ENCODE data around the gene CEACAM16. TPM values are rescaled to one million over a fixed set of nuclear protein-coding genes. Genes with fewer than 3 reads are reported as not detected.

CEACAM16 gene
- polyA plus RNA-seq, 1 donor from 2014 or later = not detected

- Histone ChIP-seq H2AFZ (ENCODE audit: low read depth, low read length) (no peak overlapping the region), H3K4me3 (ENCODE audit: low read length) (no peak overlapping the region), H3K9me3 (ENCODE audit: low read length) (no peaks in the 10 kb centered on the region), H3K9me2 (ENCODE audit: insufficient read depth, low read length) (no peaks in the 10 kb centered on the region), H3K9ac (ENCODE audit: low read length) (no peak overlapping the region), H3K36me3 (ENCODE audit: insufficient read depth, low read length) (no peaks in the 10 kb centered on the region), H3K79me2 (replicated peaks; ENCODE audit: insufficient read depth, low read length) (no peaks in the 10 kb centered on the region), H3K4me2 (ENCODE audit: low read length) (no peak overlapping the region), H4K20me1 (ENCODE audit: insufficient read depth) (no peaks in the 10 kb centered on the region), H3K27ac (ENCODE audit: low read length) (no peak overlapping the region), H3K27me3 (ENCODE audit: insufficient read depth, low read depth, low read length) (no peaks in the 10 kb centered on the region), H3F3A (ENCODE audit: insufficient read depth, low read length, poor library complexity, severe bottlenecking) (no peaks in the 10 kb centered on the region)
- no peak for TF ChIP-seq RAD21 (conservative IDR thresholded peaks at IDR 0.05)
- TF ChIP-seq CTCF (IDR thresholded peaks at IDR 0.05; ENCODE audit: poor library complexity, severe bottlenecking) = no peak
- TF ChIP-seq MXI1 (conservative IDR thresholded peaks at IDR 0.05; ENCODE audit: poor library complexity, severe bottlenecking) = no peak
- TF ChIP-seq REST (IDR thresholded peaks at IDR 0.05; ENCODE audit: borderline replicate concordance) = no peak
- no peak for TF ChIP-seq EP300 (conservative IDR thresholded peaks at IDR 0.05; ENCODE audit: poor library complexity, severe bottlenecking)
Observed at GRCh38 chr19:44696939-44697669, 1.8 kb upstream of the CEACAM16 start.

GRCh38 chr19:44697670-44698034 lies 1.3 kb upstream of the CEACAM16 start:
- TF ChIP-seq REST (IDR thresholded peaks at IDR 0.05; ENCODE audit: borderline replicate concordance) = no peak
- no peak for TF ChIP-seq RAD21 (conservative IDR thresholded peaks at IDR 0.05)
- TF ChIP-seq TAF1 (IDR thresholded peaks at IDR 0.05; ENCODE audit: low read depth) = no peak
- no peak for TF ChIP-seq MXI1 (conservative IDR thresholded peaks at IDR 0.05; ENCODE audit: poor library complexity, severe bottlenecking)
- no peak for TF ChIP-seq EP300 (conservative IDR thresholded peaks at IDR 0.05; ENCODE audit: poor library complexity, severe bottlenecking)
- no peak for TF ChIP-seq SMC3 (conservative IDR thresholded peaks at IDR 0.05; ENCODE audit: poor library complexity)
- TF ChIP-seq CTCF (IDR thresholded peaks at IDR 0.05; ENCODE audit: poor library complexity, severe bottlenecking) = no peak
- no peak for TF ChIP-seq EZH2 (IDR thresholded peaks at IDR 0.05; ENCODE audit: borderline replicate concordance, insufficient read depth, low read length, poor library complexity, severe bottlenecking)
- TF ChIP-seq POLR2AphosphoS5 (IDR thresholded peaks at IDR 0.05) = no peak
- no peak overlapping the region for H3K4me3 ChIP-seq (ENCODE audit: low read length)
- H3K27me3 ChIP-seq (ENCODE audit: insufficient read depth, low read depth, low read length) = no peaks in the 10 kb centered on the region
- H4K20me1 ChIP-seq (ENCODE audit: insufficient read depth) = no peaks in the 10 kb centered on the region
- H3K9me2 ChIP-seq (ENCODE audit: insufficient read depth, low read length) = no peaks in the 10 kb centered on the region
- H3K9me3 ChIP-seq (ENCODE audit: low read length) = no peaks in the 10 kb centered on the region
- no peak overlapping the region for H3K9ac ChIP-seq (ENCODE audit: low read length)
- H3K36me3 ChIP-seq (ENCODE audit: insufficient read depth, low read length) = no peaks in the 10 kb centered on the region
- H3K79me2 ChIP-seq (replicated peaks; ENCODE audit: insufficient read depth, low read length) = no peaks in the 10 kb centered on the region
- H3K4me2 ChIP-seq (ENCODE audit: low read length) = no peak overlapping the region
- H3K27ac ChIP-seq (ENCODE audit: low read length) = no peak overlapping the region
- H2AFZ ChIP-seq (ENCODE audit: low read depth, low read length) = no peak overlapping the region
- no peaks in the 10 kb centered on the region for H3F3A ChIP-seq (ENCODE audit: insufficient read depth, low read length, poor library complexity, severe bottlenecking)
